HCT116 (cell line): ENCODE measurements around the gene CDC45. TPM values are rescaled to one million over a fixed set of nuclear protein-coding genes. Genes with fewer than 3 reads are reported as not detected.

ENCODE experiments used
- ATAC-seq: fragments of 200-7000 bp; cut with Tn5 transposase; 2 replicates; pipeline ENCODE4 v1.9.1; 2020; ENCODE audit warnings: mild to moderate bottlenecking, moderate library complexity
- BruUV-seq: library from RNA; stranded (reverse); fragments of 400-500 nt; replicated peaks from 2 replicates; lab custom pipeline; 2021; lab: Mats Ljungman, UMichigan
- CTCF ChIA-PET: fragments of 300-600 bp; sonication (Branson Sonifier 250); formaldehyde crosslinking; loops from one replicate; lab custom pipeline; 2021; ENCODE audit warnings: antibody characterized with exemption; lab: Charles Lee
- POLR2A ChIA-PET: fragments of 300-600, 350-600 bp; sonication (Branson Sonifier 250); formaldehyde crosslinking; loops from one replicate; lab custom pipeline; 2021; ENCODE audit warnings: antibody characterized with exemption; lab: Charles Lee
- RAD21 ChIA-PET, 2 experiments: fragments of 300-600 bp; sonication (Branson Sonifier 250); formaldehyde crosslinking; loops; one replicate each; lab custom pipeline; 2023; ENCODE audit warnings: low total read pairs in 2 of 2; ENCODE audit not compliant: uncharacterized antibody in 2 of 2, unreplicated experiment in 2 of 2, low non-redundant PET in 1 of 2; lab: Charles Lee
- DNase-seq: peaks from one replicate; pipeline ENCODE4 v3.0.0-alpha.2; 2010; ENCODE audit warnings: low read depth, low spot score
- H2AFZ ChIP-seq: fragments of 200-600 bp; shearing (Covaris generic), sonication (generic); 2 replicates; pipeline ENCODE4 v1.6.1; 2017; ENCODE audit warnings: low read depth, mixed run types, mixed read lengths, antibody characterized with exemption, low read length; ENCODE audit not compliant: poor library complexity, severe bottlenecking
- H3K27ac ChIP-seq: 2 replicates; pipeline ENCODE4 v1.5.1; 2012; ENCODE audit warnings: low read depth, low read length
- H3K27me3 ChIP-seq: fragments of 200-600 bp; sonication (generic); 2 replicates; pipeline ENCODE4 v1.6.1; 2016; ENCODE audit warnings: mixed run types, low read length, mixed read lengths; ENCODE audit not compliant: insufficient read depth
- H3K36me3 ChIP-seq, 2 experiments: fragments of 200-500 bp in 1 of 2; fragments of 200-600 bp in 1 of 2; sonication (Bioruptor generic) in 1 of 2; sonication (generic) in 1 of 2; 2 replicates each; pipeline versions ENCODE4 v1.5.1 to v1.6.1; 2014 to 2016; ENCODE audit warnings: low read length in 2 of 2, inconsistent platforms in 1 of 2, mixed read lengths in 1 of 2, mixed run types in 1 of 2; ENCODE audit not compliant: insufficient read depth in 2 of 2, control insufficient read depth in 1 of 2
- H3K4me1 ChIP-seq, 2 experiments: fragments of 200-600 bp in 1 of 2; sonication (generic) in 1 of 2; 2 replicates each; pipeline versions ENCODE4 v1.5.1 to v1.6.1; 2012 to 2017; ENCODE audit warnings: low read length in 2 of 2, inconsistent platforms in 1 of 2, mild to moderate bottlenecking in 1 of 2, mixed read lengths in 1 of 2, mixed run types in 1 of 2, moderate library complexity in 1 of 2; ENCODE audit not compliant: insufficient read depth in 2 of 2, control insufficient read depth in 1 of 2
- H3K4me2 ChIP-seq: fragments of 200-600 bp; sonication (generic); 2 replicates; pipeline ENCODE4 v1.6.1; 2017; ENCODE audit warnings: mixed run types, low read length, mixed read lengths
- H3K4me3 ChIP-seq, 2 experiments: fragments of 200-600 bp in 1 of 2; sonication (generic) in 1 of 2; replicated peaks in 1 of 2; 2 replicates each; pipeline ENCODE4 v1.5.1; 2011 to 2016; ENCODE audit warnings: low read length in 2 of 2, control low read depth in 1 of 2, low read depth in 1 of 2, mild to moderate bottlenecking in 1 of 2, mixed read lengths in 1 of 2, mixed run types in 1 of 2
- H3K79me2 ChIP-seq: fragments of 200-600 bp; sonication (generic); 2 replicates; pipeline ENCODE4 v1.6.1; 2017; ENCODE audit warnings: mild to moderate bottlenecking, mixed run types, low read length, moderate library complexity, mixed read lengths; ENCODE audit not compliant: insufficient read depth
- H3K9ac ChIP-seq: fragments of 200-600 bp; sonication (generic); 2 replicates; pipeline ENCODE4 v1.6.1; 2016; ENCODE audit warnings: low read length, mixed read lengths
- H3K9me2 ChIP-seq: fragments of 200-600 bp; sonication (generic), shearing (Covaris generic); 2 replicates; pipeline ENCODE4 v1.6.1; 2017; ENCODE audit warnings: mixed run types, mild to moderate bottlenecking, moderate library complexity; ENCODE audit not compliant: insufficient read depth
- H3K9me3 ChIP-seq, 2 experiments: fragments of 200-500 bp in 1 of 2; fragments of 200-600 bp in 1 of 2; sonication (Bioruptor generic) in 1 of 2; sonication (generic) in 1 of 2; 2 replicates each; pipeline ENCODE4 v1.6.1; 2014 to 2017; ENCODE audit warnings: low read length in 2 of 2, mixed read lengths in 2 of 2, inconsistent platforms in 1 of 2, low read depth in 1 of 2, mild to moderate bottlenecking in 1 of 2, mixed run types in 1 of 2, moderate library complexity in 1 of 2; ENCODE audit not compliant: control insufficient read depth in 1 of 2, insufficient read depth in 1 of 2
- H4K20me1 ChIP-seq: fragments of 200-600 bp; sonication (generic), shearing (Covaris generic); 2 replicates; pipeline ENCODE4 v1.6.1; 2017; ENCODE audit warnings: mixed run types, mild to moderate bottlenecking, moderate library complexity; ENCODE audit not compliant: insufficient read depth
- ATF3 ChIP-seq: IDR thresholded peaks from 2 replicates; pipeline ENCODE4 v1.6.1; 2012
- CBX3 ChIP-seq: IDR thresholded peaks from 2 replicates; pipeline ENCODE4 v1.6.1; 2012; ENCODE audit warnings: low read depth
- CEBPB ChIP-seq: IDR thresholded peaks from 2 replicates; pipeline ENCODE4 v1.6.1; 2012; ENCODE audit warnings: low read depth
- CTCF ChIP-seq, 3 experiments: fragments of 200-600 bp in 1 of 3; sonication (generic) in 1 of 3; IDR thresholded peaks in 2 of 3; conservative IDR thresholded peaks in 1 of 3; 2 replicates each; pipeline ENCODE4 v1.5.1; 2012 to 2017; ENCODE audit warnings: low read depth in 2 of 3, low read length in 2 of 3, antibody characterized with exemption in 1 of 3, borderline replicate concordance in 1 of 3, control low read depth in 1 of 3, mild to moderate bottlenecking in 1 of 3, mixed read lengths in 1 of 3, mixed run types in 1 of 3, moderate library complexity in 1 of 3; ENCODE audit not compliant: insufficient read depth in 1 of 3
- EZH2 ChIP-seq: fragments of 200-600 bp; sonication (generic); IDR thresholded peaks from 2 replicates; pipeline ENCODE4 v1.6.1; 2017; ENCODE audit warnings: antibody characterized with exemption, mixed run types
- EZH2phosphoT487 ChIP-seq: fragments of 200-600 bp; IDR thresholded peaks from 2 replicates; pipeline ENCODE4 v1.6.1; 2018; ENCODE audit warnings: antibody characterized with exemption, borderline replicate concordance
- FOSL1 ChIP-seq: IDR thresholded peaks from 2 replicates; pipeline ENCODE4 v1.6.1; 2012; ENCODE audit warnings: low read depth
- MAX ChIP-seq: IDR thresholded peaks from 2 replicates; pipeline ENCODE4 v1.6.1; 2012
- POLR2A ChIP-seq: IDR thresholded peaks from 2 replicates; pipeline ENCODE4 v1.7.0; 2011; ENCODE audit warnings: borderline replicate concordance; ENCODE audit not compliant: insufficient read depth, insufficient read length; ENCODE audit errors: extremely low read depth
- POLR2AphosphoS5 ChIP-seq: IDR thresholded peaks from 2 replicates; pipeline ENCODE4 v1.6.1; 2011; ENCODE audit warnings: mild to moderate bottlenecking, low read depth, low read length, moderate library complexity
- RAD21 ChIP-seq: IDR thresholded peaks from 2 replicates; pipeline ENCODE4 v1.6.1; 2012; ENCODE audit warnings: low read depth, mild to moderate bottlenecking
- REST ChIP-seq: IDR thresholded peaks from 2 replicates; pipeline ENCODE4 v1.6.1; 2012; ENCODE audit warnings: low read depth
- SIN3A ChIP-seq: IDR thresholded peaks from 2 replicates; pipeline ENCODE4 v1.6.1; 2012; ENCODE audit warnings: low read depth
- SP1 ChIP-seq: IDR thresholded peaks from 2 replicates; pipeline ENCODE4 v1.6.1; 2012; ENCODE audit warnings: low read depth
- YY1 ChIP-seq: IDR thresholded peaks from 2 replicates; pipeline ENCODE4 v1.6.1; 2011; ENCODE audit warnings: low read length, low read depth, moderate library complexity, mild to moderate bottlenecking; ENCODE audit not compliant: insufficient replicate concordance; ENCODE audit errors: extremely low read depth
- ZBTB33 ChIP-seq: IDR thresholded peaks from 2 replicates; pipeline ENCODE4 v1.6.1; 2011; ENCODE audit warnings: mild to moderate bottlenecking, low read length, moderate library complexity; ENCODE audit not compliant: insufficient replicate concordance; ENCODE audit errors: extremely low read depth
- ZFX ChIP-seq: fragments of 450-650 bp; IDR thresholded peaks from 2 replicates; pipeline ENCODE4 v1.6.1; 2017
- ZNF274 ChIP-seq: fragments of 200-500 bp; sonication (Bioruptor generic); IDR thresholded peaks from 2 replicates; pipeline ENCODE4 v1.6.1; 2014; ENCODE audit warnings: mild to moderate bottlenecking, low read depth, low read length, inconsistent platforms
- intact Hi-C: fragments of 100-400 bp; cut with micrococcal nuclease; formaldehyde crosslinking; loops from 2 replicates; pipeline ENCODE4 v1.10.0; 2022
- total RNA-seq: library from RNA; stranded (reverse); gene quantifications from one replicate; pipeline ENCODE4 v1.2.1, GENCODE V29; 2021; ENCODE audit not compliant: unreplicated experiment

Gene CDC45
- total RNA-seq, 1 experiment from 2014 or later, result 43.4 TPM

GRCh38 chr22:19517171-19517500 is 37.4 kb downstream of the CDC45 start (continued):
- no peak for TF ChIP-seq YY1
- TF ChIP-seq EZH2phosphoT487, result no peak

- H3K9me3 ChIP-seq, result no peaks in the 10 kb centered on the region
- ATAC-seq, result no peak
- BruUV-seq, result no TSS peak
- POLR2A ChIA-PET, result no interaction called here
- CTCF ChIA-PET, result no interaction called here
- TF ChIP-seq ZBTB33, result no peak
- no peak for TF ChIP-seq ZNF274
- TF ChIP-seq CEBPB, result no peak
- no peak for TF ChIP-seq SIN3A
- TF ChIP-seq CTCF (IDR thresholded peaks at IDR 0.05 in 2 of 3, conservative IDR thresholded peaks at IDR 0.05 in 1 of 3; ENCODE audit: borderline replicate concordance in 1 of 3, insufficient read depth in 1 of 3, low read depth in 2 of 3, low read length in 2 of 3), result no peak
- TF ChIP-seq FOSL1, result no peak
- TF ChIP-seq REST, result no peak
- TF ChIP-seq POLR2A, result no peak
- no peak for TF ChIP-seq YY1
- TF ChIP-seq ATF3, result no peak
- no peak for TF ChIP-seq ZFX
- no peak for TF ChIP-seq RAD21
- TF ChIP-seq POLR2AphosphoS5, result no peak
- no peak for TF ChIP-seq MAX
- TF ChIP-seq EZH2, result no peak
- no peak for TF ChIP-seq SP1
- no peak for TF ChIP-seq EZH2phosphoT487
- TF ChIP-seq CBX3, result no peak
- H3K4me1 ChIP-seq, result no peaks in the 10 kb centered on the region
- H3K4me3 ChIP-seq, result no peak overlapping the region
- H3K36me3 ChIP-seq, result peaks cover 4 to 28% of the 10 kb centered on the region in 2 experiments; a peak in 2 of 4 replicates
- RAD21 ChIA-PET, result no interaction called here
- H2AFZ ChIP-seq, result no peak overlapping the region
- H3K79me2 ChIP-seq, result no peaks in the 10 kb centered on the region
- no peaks in the 10 kb centered on the region for H3K27me3 ChIP-seq
- no peak overlapping the region for H3K4me2 ChIP-seq
- H3K9me2 ChIP-seq, result no peaks in the 10 kb centered on the region
- no peak overlapping the region for H3K27ac ChIP-seq
- H3K9ac ChIP-seq, result no peak overlapping the region
- no peak for DNase-seq
- intact Hi-C loops, result no loop called here
- no peaks in the 10 kb centered on the region for H4K20me1 ChIP-seq
Observed at GRCh38 chr22:19517919-19518611, 38.3 kb downstream of the CDC45 start.
